Tongue (tissue), 2 donors: ENCODE data around the gene NT5M. TPM values are rescaled to one million over a fixed set of nuclear protein-coding genes. Genes with fewer than 3 reads are reported as not detected.

ENCODE experiments used
- DNase-seq: peaks from one replicate; pipeline ENCODE4 v3.0.0-alpha.2; 2015
- total RNA-seq: library from RNA; depleted of rRNA; stranded (reverse); fragments of >200 nt; gene quantifications from one replicate; pipeline ENCODE4 v1.2.3, GENCODE V29; 2014

The NT5M gene
- total RNA-seq, 1 donor from 2014 or later, result 3.5 TPM

DNA sequence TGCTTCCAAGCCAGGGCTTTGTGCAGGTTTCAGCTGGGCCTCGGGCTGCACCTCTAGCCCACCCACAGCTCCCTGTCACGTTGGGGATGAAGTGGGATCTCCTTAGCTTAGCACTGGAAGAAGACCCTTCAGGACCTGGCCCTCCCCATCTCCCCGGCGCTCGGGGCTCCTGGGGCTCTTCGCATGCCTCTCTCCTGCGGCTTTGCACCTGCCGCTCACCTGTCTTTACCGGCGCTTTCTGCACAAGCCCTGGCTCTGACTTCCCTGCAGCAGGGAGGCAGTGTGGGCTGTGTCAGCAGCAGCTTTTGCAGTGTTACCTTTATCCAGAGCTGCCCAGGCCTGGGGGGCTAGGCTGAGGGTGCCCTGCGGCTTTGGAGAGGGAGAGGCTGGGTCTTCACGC is 52.3 kb downstream of the NT5M start:
- no peak for DNase-seq

DNA sequence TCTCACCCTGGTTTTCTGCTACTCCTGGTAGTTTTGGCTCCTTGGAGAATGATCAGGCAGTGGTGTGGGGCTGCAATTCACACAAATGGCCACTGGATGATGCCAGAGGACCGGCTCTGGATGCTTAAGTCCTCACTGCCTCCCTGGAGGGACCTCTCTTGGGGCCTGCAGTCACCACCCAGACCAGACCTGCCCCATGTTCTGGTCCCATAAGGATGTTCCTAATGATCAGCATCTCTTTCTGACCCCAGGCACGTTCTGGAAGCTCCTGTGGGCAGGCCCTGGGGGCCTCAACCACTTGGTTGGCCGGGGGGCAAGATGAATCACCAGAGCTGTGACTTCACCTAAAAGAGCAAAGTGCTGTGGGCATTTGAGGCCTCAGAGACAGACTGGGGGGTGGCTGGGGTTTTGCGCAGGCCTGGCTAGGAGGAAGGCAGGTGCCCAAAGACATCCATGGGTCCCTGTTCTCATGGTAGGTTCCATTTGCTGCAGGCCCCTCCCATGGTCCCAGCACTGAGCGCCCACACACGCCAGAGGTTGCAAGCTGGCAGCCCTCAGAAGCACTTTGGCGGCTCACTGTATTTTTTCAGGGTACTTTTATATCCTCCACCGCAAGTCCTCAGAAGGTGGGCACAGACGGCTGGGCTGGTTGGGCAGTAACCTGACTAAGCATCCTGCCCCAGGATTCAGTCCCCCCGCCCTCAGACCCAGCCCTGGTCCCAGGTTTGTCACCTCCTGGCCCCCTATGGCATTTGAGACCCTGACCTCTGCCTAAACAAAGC is 53.2 kb downstream of the NT5M start:
- peak; percentile 93 for DNase-seq

DNA sequence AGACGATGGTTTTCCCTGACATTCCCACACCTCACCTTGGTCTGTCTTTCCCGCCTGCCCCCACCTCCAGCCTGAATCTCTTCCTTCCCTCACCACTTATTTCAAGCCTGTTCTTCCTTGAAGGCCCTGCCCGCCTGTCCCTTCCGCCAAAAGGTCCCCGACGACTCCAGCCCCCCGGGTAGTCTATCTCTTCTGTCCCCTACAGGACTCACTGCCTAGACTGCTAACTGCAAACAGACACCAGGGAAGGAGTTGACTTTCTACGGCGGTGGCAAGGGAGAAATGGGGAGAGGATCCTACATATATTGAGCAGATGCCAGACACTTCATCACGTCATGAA is 53.7 kb downstream of the NT5M start:
- no peak for DNase-seq

DNA sequence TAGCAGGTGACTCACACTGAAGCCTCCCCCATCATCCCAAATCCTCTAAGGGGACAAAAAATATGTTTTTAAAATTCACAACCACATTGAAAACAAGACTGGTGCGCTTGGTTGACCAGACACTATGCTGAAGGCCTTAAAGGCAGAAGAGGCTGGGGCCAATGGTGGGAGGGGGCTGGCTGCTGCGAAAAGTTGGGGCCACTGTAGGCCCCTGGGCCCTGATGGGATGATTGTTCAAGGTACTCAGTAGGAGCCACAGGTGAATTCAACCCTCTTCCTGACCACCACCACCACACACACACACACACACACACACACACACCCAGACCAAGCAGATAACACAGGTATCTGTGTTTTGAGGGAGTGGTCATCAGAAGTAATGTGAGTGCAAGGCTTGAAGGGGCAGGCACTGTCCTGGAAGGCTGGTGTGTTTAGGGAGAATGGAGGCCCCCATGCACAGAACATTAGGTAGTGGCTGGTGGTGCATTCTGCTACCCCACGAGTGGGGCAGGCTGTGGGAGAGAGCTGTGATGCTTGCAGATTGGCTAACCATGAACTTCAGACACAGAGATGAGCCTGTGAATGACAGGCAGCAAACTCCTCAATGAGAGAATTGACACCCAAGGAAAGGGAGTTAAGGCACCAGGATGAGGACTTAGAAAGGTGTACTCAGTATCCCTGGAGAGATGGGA is 55.0 kb downstream of the NT5M start:
- DNase-seq, result no peak

DNA sequence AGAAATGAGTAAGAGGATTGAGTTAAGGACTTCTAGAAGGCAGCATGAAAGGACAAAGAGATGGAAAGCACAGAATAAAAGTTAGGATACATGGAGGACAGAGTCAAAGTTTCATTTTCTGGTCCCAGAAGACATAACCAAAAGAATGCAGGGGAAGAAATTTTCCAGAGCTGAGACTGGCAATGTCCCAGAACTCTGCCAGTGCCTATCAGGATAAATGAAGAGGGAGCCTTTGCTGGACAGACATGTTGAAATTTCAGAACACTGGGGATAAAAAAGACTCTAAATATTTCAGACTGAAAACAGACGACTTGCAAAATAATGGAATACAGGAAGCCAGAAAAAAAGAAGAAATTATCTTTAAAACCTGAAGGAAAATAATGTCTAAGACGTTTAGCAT is 55.7 kb downstream of the NT5M start:
- no peak for DNase-seq

DNA sequence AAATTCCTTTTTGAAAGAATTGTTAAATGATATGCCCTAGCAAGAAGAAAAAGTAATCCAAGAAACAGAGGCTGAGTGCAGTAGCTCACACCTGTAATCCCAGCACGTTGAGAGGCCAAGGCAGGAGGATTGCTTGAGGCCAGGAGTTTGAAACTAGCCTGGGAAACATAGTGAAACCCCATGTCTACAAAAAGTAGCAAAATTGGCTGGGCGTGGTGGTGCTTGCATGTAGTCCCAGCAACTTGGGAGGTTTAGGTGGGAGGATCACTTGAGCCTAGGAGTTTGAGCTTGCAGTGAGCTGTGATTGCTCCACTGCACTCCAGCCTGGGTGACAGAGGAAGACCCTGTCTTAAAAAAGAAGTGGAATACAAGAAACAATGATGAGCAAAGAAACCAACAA is 56.1 kb downstream of the NT5M start:
- DNase-seq, result no peak

DNA sequence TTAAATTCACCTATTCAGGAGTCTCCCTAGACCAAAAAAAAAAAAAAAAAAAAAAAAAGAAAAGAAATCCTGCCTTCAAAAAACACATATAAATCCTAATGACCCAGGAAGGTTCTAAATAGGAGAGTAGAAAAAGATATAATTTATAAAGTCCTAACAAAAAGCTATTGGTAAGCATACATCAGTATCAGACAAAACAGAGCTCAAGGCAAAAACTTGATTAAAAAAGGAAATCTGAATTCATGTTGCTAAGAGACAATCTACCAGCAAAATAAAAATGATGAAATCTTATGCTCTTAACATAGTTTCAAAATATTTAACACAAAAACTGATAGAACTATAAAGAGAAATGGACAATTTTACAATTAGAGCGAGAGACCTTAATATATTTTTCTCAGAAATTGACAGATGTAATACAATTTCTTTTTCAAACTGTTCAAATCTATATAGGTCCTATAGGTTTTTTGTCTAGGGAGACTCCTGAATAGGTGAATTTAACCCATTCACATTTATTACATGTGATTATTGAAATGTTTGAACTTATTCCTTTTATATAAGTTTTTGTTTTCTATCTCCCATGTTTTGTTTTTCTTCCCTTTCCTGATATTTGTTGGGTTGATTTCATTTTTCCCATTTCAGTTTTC is 57.0 kb downstream of the NT5M start:
- DNase-seq, result no peak

DNA sequence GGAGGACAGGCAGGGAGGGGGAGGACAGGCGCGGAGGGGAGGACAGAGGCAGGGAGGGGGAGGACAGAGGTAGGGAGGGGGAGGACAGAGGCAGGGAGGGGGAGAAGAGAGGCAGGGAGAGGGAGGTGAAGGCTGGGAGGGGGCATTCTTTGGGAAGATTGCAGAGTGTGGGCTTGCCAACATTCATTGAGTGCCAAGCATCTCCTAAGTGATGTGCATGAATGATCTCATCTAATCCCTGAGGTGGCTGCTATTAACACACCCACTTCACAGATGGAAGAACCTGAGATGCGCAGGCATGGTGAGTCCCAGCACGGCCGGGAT is 58.3 kb downstream of the NT5M start:
- DNase-seq, result no peak

DNA sequence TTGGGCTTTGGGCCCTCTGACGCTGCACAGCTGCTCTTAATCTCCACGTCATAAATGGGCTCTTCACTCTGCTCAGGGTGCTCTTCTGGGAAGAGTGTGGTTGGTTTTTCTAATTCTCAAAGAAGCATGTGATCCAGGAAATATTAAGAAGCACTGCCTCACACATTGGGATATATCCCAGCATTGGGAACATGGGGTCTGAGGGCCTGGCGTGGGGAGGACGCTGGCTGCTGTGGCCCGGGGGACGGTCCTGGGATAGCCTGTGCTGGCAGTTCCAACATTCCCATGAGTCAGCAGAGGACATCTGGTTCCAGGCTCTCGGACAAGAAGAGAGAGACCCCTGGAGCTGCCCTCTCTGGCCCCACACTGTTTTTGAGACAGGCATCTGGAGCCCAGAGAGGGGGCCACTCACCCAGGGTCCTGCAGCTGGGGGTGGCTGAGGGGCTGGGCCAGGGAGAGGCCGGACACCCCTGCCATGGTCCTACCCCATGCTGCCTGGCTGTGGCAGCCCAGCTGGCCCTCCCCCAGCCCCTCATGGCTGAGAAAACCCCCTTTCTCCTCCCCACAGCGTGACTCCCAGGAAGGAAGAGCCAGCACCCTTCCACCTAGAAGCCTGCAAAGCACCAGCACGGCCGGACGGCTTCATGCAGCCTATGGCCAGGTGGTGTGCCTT is 58.8 kb downstream of the NT5M start:
- no peak for DNase-seq

DNA sequence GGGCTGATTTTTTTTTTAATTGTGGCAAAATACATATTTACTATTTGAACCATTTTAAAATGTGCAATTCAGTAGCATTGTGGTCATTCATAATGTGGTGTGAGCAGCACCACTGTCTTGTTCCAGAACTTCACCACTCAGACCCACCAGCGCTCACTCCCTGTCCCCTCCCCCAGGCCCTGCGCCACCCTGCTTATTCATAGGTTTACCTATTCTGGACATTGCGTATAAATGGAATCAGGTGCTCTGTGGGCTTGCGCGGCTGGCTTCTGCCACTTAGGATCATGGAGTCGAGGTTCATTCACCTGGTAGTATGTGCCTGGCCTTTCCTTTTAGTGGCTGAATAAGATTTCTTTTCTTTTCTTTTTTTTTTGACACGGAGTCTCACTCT is 59.4 kb downstream of the NT5M start:
- DNase-seq, result no peak

DNA sequence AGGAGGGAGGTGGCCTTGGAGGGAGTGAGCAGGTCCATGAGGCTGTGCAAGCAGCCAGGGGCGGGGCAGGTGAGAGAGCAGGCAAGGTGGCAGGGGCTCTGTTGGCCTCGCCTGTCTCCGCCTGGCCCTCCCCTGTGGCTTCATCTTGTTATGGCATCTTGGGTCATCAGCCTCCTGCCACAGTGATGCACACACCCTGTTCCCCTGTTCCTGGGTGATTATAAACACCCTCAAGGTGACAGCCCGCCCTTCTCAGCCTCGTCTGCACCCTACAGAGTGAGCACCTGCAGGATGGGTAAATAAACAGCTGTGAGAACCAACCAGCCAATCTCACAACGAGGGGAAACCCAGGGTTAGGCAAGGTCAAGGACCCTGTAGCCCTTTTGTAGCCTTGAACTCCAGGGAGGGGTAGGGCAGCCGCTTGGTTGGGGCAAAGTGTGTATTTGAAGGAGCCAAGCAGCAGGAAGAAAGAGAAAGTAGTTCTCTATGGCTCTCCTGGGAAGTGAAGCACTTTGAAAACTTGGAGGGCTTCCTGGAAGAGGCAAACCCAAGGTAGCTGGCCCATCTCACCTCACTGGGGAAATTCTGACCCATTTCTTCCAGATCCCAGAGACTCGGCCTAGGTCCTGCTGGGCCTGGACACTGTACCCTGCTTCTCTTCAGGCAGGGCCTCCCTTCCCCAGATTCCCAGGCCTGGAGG is 60.6 kb downstream of the NT5M start:
- DNase-seq, result no peak

DNA sequence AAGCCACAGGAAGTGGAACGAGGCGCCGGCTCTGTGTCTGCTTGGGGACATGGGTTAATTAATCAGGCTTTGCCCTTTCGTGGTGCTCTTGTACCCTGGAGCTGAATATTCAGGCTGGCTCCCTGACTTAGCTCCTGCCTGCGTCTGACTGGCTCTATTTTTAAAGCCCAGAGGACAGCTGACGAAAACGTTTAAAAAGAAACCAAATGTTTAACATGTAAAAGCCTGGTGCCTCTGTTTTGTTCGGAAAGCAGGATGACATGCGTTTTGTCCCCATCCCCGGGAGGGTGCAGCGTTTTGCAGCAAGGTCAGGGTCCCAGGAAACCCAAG is 61.1 kb downstream of the NT5M start:
- DNase-seq, result no peak

DNA sequence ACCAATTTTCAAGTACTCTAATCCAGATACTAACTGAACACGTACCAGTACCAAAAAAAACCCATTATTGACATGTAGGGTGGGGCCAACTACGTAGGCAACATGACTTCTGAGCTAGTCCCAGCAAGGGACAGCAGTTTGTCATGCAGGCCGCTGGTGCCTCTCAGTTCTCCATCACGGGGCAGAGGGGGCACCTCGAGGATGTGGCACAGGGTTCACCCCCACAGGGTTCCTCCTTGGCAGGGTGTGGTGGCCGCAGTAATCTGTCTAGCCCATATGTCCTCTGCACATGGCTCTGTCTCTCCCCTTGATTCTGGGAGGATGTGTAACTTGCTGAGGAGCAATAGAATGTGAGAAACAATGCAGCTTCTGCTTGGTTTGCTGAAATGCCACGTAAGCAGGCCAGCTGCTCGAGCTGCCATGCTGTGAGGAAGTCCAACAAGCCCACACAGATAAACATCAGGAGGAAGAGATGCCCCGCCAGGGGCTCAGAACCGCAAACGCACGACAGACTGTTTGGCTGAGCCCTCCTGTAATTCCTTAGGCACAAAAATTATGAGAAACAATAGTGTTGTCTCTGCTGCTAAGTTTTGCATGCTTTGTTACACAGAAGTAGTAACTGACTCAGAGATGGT is 62.4 kb downstream of the NT5M start:
- DNase-seq, result no peak

DNA sequence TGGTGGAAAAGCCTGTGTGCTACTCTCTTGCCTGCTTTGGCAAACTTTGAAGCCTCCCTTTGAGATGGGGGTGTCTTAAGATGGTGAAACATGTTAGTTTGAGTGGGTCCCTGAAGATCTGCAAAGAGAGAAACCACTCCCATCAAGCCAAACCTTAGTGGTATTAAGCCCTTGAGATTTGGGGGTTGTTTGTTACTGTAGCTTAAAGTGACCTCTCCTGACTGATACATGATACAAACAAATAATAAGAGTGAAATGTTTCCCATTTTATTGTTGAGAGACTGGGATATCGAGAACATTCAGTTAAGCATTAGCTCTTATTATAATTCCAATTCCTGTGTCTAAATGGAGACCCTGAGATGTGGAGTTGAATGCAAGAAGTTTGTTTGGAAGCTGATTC is 63.1 kb downstream of the NT5M start:
- DNase-seq, result no peak

DNA sequence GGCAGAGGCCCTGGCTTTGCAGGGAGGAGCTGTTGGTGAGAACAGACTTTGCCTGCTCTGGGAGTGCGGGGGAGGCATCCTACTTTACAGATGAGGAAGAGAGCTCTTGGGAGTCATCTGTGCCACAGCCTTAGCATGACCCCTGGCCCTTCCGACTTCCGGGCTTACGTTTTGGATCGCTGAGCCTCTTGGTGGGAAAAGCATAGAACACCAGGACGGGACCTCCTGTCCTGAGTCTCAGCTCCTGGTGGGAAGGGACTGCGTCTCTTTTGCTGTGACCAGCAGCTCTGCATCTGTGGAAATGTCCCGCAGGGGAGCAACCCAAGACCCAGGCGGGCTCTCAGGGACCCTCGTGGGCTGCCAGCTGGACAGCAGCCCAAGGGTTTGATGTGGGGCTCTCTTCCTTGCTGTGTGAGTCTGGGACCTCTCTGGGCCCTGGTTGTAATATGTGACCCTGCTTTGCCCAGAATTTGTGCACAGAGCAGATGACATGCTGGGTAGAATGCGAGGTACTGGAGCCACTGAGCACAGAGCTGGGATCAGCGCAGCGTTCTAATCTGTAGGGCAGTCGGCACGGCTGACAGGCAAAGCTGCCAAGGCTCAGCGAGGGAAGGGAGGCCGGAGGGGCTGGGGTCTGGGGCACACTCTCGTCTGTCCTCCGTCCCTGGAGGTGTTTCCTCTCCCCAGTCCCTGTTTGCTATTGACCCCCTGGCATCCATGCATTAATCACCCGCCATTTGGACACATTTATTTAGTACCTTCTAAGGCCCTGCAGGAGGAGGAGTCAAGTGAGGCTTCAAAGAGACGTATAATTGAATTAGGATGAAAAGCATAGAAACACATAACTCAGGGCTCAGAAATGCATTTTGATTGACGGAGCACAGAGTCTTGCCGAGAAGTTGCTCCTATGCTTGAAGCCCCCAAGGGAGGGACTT is 64.0 kb downstream of the NT5M start:
- DNase-seq, result no peak

DNA sequence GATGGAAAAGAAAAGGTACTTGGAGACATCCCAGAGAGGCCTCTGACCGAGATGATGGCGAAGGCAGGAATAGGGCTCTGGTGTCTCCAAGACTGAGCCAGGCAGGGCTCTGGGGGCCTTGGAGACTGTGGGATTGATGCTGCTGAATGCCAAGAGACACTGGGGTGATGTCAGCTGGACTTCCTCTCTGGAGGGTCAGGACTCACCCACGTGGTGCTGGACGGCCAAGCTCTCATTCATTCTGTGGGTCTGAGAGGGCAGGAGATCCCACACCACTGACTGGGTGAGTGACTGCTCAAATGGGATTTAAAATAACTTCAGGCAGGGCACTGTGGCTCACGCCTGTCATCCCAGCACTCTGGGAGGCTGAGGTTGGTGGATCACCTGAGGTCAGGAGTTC is 64.8 kb downstream of the NT5M start:
- no peak for DNase-seq

DNA sequence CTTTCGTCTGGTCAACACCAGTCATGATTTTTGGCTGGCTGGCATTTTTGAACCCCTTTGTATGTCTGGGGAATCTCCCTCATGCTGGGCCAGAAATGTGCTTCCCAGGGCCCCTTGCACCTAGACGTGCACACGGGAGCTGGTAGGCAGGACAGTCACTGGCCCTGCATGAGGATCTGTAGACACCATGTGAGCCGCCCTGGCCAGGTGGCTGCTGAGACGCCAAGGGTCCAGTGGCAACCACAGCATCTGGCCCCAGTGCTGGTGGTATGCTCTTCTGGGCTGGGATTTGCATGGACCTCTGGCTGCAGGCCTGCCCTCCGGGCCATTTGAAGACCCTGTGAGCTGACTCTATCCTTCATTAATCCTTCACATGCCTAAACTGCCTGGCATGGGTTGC is 67.5 kb downstream of the NT5M start:
- no peak for DNase-seq

DNA sequence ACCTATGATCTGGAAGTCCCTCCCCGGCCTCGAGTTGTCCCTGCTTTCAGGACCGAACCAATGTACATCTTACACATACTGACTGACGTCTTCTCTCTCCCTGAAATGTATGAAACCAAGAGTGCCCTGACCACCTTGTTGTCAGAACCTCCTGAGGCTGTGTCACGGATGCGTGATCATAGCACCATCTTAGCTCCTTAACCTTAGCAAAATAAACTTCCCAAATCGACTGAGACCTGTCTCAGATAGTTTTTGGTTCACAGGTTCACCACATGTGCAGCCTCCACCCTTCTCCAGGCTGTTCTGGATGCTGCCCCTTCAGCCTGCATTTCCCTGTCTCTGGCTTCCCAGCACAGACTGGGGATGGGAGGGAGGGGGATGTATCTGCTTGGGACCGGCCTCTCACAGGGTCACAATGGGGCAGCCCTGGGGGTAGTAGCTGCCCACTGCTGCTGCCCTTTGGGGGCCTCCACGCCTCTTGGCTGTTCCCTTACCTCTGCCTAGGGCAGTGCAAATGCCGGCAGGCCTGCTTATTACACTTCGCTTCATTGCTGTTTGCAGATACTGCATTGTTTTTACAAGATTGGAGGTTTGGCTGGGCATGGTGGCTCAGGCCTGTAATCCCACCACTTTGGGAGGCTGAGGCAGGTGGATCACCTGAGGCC is 69.8 kb downstream of the NT5M start:
- DNase-seq, result no peak

DNA sequence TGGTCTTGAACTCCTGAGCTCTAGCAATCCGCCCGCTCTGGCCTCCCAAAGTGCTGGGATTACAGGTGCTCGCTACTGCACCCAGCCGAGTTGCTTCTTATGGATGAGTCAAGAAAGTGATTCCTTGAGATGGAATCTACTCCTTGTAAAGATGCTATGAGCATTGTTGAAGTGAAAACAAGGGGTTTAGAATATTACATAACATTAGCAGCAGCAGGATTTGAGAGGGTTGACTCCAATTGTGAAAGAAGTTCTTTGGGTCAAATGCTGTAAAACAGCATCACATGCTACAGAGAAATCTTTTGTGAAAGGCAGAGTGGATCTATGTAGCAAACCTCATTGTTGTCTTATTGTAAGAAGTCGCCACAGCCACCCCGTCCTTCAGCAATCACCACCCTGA is 72.7 kb downstream of the NT5M start:
- no peak for DNase-seq

DNA sequence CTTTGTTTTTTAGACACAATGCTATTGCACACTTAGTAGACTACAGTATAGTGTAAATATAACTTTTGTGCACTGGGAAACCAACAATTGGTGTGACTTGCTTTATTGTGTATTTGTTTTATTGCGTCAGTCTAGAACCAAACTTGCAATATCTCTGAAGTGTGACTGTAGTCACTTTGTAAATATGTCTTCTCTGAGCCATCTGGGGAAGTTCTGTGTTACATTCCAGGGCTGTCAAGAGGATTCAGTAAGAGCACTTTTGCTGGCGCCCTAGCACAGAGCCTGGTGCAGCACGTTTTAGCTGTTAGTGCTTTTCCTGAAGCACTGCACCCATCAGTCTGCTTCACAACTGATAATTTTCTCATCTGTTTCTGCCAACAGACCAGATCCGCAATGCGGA is 73.2 kb downstream of the NT5M start:
- DNase-seq, result no peak
